BLaER1 (cell line): ENCODE measurements around the gene GPR78.
"Not testable (repeated sequence)": the region's sequence is repeated elsewhere in the genome, so short reads cannot be mapped to it uniquely, and the experiment has no call there.

Experiments
- H3K27ac ChIP-seq: shearing (Covaris generic); formaldehyde crosslinking; 2 replicates; pipeline ENCODE4 v1.8.1; 2022
- H3K27me3 ChIP-seq: shearing (Covaris generic); formaldehyde crosslinking; 2 replicates; pipeline ENCODE4 v1.8.1; 2022
- H3K36me3 ChIP-seq: shearing (Covaris generic); formaldehyde crosslinking; 2 replicates; pipeline ENCODE4 v1.8.1; 2022
- H3K4me1 ChIP-seq: shearing (Covaris generic); formaldehyde crosslinking; 2 replicates; pipeline ENCODE4 v1.8.1; 2022
- H3K4me2 ChIP-seq: shearing (Covaris generic); formaldehyde crosslinking; 2 replicates; pipeline ENCODE4 v1.8.1; 2022
- H3K4me3 ChIP-seq: shearing (Covaris generic); formaldehyde crosslinking; 2 replicates; pipeline ENCODE4 v1.8.1; 2022
- H3K9ac ChIP-seq: shearing (Covaris generic); formaldehyde crosslinking; 2 replicates; pipeline ENCODE4 v1.8.1; 2022
- H3K9me3 ChIP-seq: shearing (Covaris generic); formaldehyde crosslinking; 2 replicates; pipeline ENCODE4 v1.8.1; 2022
- H4K20me1 ChIP-seq: shearing (Covaris generic); formaldehyde crosslinking; 2 replicates; pipeline ENCODE4 v1.8.1; 2022

GPR78 gene

DNA sequence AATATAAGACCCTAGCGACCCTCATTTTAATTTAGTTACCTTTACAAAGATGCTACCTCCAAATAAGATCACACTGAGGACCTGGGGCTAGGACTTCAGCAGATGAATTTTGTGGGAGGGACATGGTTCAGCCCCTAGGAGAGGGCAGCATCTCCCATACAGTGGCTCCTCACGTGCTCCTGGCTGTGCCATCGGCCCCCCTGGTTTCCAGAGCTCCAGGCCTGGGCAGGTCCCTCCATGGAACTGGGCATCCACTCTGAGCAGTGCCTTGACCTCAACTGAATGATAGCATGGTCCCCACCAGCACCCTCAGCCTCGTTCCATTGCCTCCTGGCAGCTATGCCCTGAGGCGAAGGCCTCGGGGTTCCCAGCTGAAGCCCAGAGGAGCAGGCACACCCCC, 51.7 kb downstream of the GPR78 start:
- H3K9me3 ChIP-seq, H3K36me3 ChIP-seq, H3K9ac ChIP-seq, H3K4me3 ChIP-seq, H3K27me3 ChIP-seq, H4K20me1 ChIP-seq, H3K4me1 ChIP-seq, H3K4me2 ChIP-seq, H3K27ac ChIP-seq: not testable (repeated sequence)

DNA sequence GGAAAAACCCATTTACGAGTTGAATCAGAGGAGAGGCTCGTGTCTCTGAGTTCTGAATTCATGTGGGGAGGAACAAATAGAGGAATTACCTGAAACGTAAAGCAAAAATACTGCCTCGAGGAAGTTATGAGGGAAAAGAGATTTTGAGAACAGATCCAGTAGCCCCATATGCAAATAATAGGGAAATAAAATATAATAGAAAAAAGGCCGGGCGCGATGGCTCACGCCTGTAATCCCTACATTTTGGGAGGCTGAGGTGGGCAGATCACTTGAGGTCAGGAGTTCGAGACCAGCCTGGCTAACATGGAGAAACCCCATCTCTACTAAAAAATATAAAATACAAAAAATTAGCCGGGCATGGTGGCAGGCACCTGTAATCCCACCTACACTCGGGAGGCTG, 54.6 kb downstream of the GPR78 start:
- not testable (repeated sequence) for H3K9ac ChIP-seq, H3K27me3 ChIP-seq, H3K36me3 ChIP-seq, H4K20me1 ChIP-seq, H3K4me3 ChIP-seq, H3K4me2 ChIP-seq, H3K27ac ChIP-seq, H3K9me3 ChIP-seq
- peaks cover 24% of the 10 kb centered on the region for H3K4me1 ChIP-seq

DNA sequence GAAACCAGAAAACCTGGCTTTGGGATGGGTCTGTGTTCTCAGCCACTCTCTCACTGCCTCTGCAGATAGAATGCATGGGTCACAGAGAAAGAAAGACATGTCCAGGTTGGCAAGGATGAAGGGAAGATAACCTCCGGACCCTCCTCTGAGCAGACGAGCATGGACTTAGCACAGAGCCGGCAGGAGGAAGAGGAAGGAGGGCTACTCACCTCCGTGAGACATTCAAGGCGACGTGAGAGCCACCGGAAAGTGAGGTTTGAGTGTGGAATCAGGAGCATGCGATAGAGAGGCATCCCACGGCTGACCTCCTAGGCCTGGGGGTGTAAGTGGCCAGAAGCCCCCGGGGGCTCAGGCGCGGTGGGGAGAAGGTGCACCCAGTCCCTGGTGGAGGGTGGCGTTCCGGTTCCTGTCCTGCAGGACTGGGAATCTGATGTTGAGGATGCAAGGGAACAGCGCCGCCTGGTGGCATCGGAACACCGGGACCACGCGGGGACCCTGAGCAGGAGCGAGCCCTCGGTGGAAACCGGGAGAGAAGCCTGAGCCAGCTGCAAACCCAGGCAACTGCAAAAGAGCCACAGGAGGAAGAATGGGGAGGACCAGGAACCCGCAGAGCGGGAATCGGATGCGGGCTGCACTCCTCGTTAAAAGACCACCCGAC, 55.8 kb downstream of the GPR78 start:
- not testable (repeated sequence) for H3K27ac ChIP-seq, H3K9me3 ChIP-seq, H4K20me1 ChIP-seq, H3K9ac ChIP-seq, H3K4me2 ChIP-seq, H3K27me3 ChIP-seq, H3K4me3 ChIP-seq, H3K36me3 ChIP-seq
- H3K4me1 ChIP-seq: peaks cover 35% of the 10 kb centered on the region
